Astrocyte (in vitro differentiated cells and primary cell): Measurements from ENCODE around the gene IL21R. TPM values are rescaled to one million over a fixed set of nuclear protein-coding genes. Genes with fewer than 3 reads are reported as not detected.

ENCODE experiments used
- DNase-seq: peaks from one replicate; pipeline ENCODE4 v3.0.0-alpha.2; 2010; ENCODE audit warnings: low read depth
- FAIRE-seq: peaks from 2 replicates; lab custom pipeline; 2011; peaks lifted over from hg19 to GRCh38; lab: Jason Lieb, UNC
- H2AFZ ChIP-seq: 2 replicates; pipeline ENCODE4 v1.6.0; 2012; ENCODE audit warnings: low read depth, low read length, inconsistent platforms
- H3K27ac ChIP-seq: 2 replicates; pipeline ENCODE4 v1.5.1; 2011; ENCODE audit warnings: low read depth, low read length, inconsistent platforms
- H3K27me3 ChIP-seq: 2 replicates; pipeline ENCODE4 v1.6.0; 2011; ENCODE audit warnings: low read length, inconsistent platforms; ENCODE audit not compliant: insufficient read depth
- H3K36me3 ChIP-seq: 2 replicates; pipeline ENCODE4 v1.5.1; 2011; ENCODE audit warnings: low read length, inconsistent platforms; ENCODE audit not compliant: insufficient read depth
- H3K4me1 ChIP-seq: 2 replicates; pipeline ENCODE4 v1.5.1; 2011; ENCODE audit warnings: low read length, inconsistent platforms; ENCODE audit not compliant: insufficient read depth
- H3K4me2 ChIP-seq: 2 replicates; pipeline ENCODE4 v1.6.0; 2012; ENCODE audit warnings: low read length, inconsistent platforms
- H3K4me3 ChIP-seq: 2 replicates; pipeline ENCODE4 v1.5.1; 2011; ENCODE audit warnings: low read depth, mild to moderate bottlenecking, low read length, inconsistent platforms; ENCODE audit not compliant: insufficient read depth
- H3K79me2 ChIP-seq: 2 replicates; pipeline ENCODE4 v1.6.0; 2012; ENCODE audit warnings: mild to moderate bottlenecking, low read length, inconsistent platforms; ENCODE audit not compliant: insufficient read depth
- H3K9ac ChIP-seq: 2 replicates; pipeline ENCODE4 v1.6.0; 2012; ENCODE audit warnings: mild to moderate bottlenecking, low read length, inconsistent platforms
- H3K9me3 ChIP-seq: 2 replicates; pipeline ENCODE4 v1.5.1; 2012; ENCODE audit warnings: low read depth, mild to moderate bottlenecking, low read length, inconsistent platforms; ENCODE audit not compliant: insufficient read depth
- H4K20me1 ChIP-seq: 2 replicates; pipeline ENCODE4 v1.6.0; 2012; ENCODE audit warnings: low read length, inconsistent platforms; ENCODE audit not compliant: insufficient read depth
- H3K27ac Mint-ChIP-seq: one replicate; pipeline ENCODE4 v1.8.0; 2021; ENCODE audit warnings: mild to moderate bottlenecking, mixed read lengths; ENCODE audit not compliant: unreplicated experiment
- H3K27me3 Mint-ChIP-seq: one replicate; pipeline ENCODE4 v1.8.0; 2021; ENCODE audit warnings: low read depth, mixed read lengths; ENCODE audit not compliant: unreplicated experiment
- H3K36me3 Mint-ChIP-seq: one replicate; pipeline ENCODE4 v1.8.0; 2021; ENCODE audit warnings: low read depth, mixed read lengths; ENCODE audit not compliant: unreplicated experiment
- H3K4me1 Mint-ChIP-seq: one replicate; pipeline ENCODE4 v1.8.0; 2021; ENCODE audit warnings: low read depth, mixed read lengths; ENCODE audit not compliant: unreplicated experiment
- H3K4me3 Mint-ChIP-seq: one replicate; pipeline ENCODE4 v1.8.0; 2021; ENCODE audit warnings: mild to moderate bottlenecking, moderate library complexity, mixed read lengths; ENCODE audit not compliant: unreplicated experiment
- H3K9me3 Mint-ChIP-seq: one replicate; pipeline ENCODE4 v1.8.0; 2021; ENCODE audit warnings: mild to moderate bottlenecking, mixed read lengths; ENCODE audit not compliant: unreplicated experiment
- CTCF ChIP-seq: IDR thresholded peaks from 2 replicates; pipeline ENCODE4 v1.5.1; 2011; ENCODE audit warnings: low read depth, mild to moderate bottlenecking, inconsistent platforms, low read length, moderate library complexity; ENCODE audit not compliant: insufficient read depth
- EZH2 ChIP-seq: IDR thresholded peaks from 2 replicates; pipeline ENCODE4 v1.6.1; 2012; ENCODE audit warnings: mild to moderate bottlenecking, low read length, inconsistent platforms; ENCODE audit not compliant: insufficient read depth
- total RNA-seq: library from RNA; stranded (reverse); gene quantifications from 2 replicates; pipeline ENCODE4 v1.2.1, GENCODE V29; 2021

The IL21R gene
- total RNA-seq, 1 donor from 2014 or later = 1.8 TPM

- Mint-ChIP-seq H3K4me3 (no peak overlapping the region), H3K27ac (no peak overlapping the region), H3K4me1 (peaks cover 8% of the 10 kb centered on the region), H3K27me3 (no peaks in the 10 kb centered on the region), H3K36me3 (no peaks in the 10 kb centered on the region), H3K9me3 (no peaks in the 10 kb centered on the region)
- no peak for TF ChIP-seq CTCF
- TF ChIP-seq EZH2 = no peak
- Histone ChIP-seq H3K27ac (no peak overlapping the region), H4K20me1 (no peaks in the 10 kb centered on the region), H3K4me3 (no peak overlapping the region), H3K4me2 (no peak overlapping the region), H3K79me2 (no peaks in the 10 kb centered on the region), H2AFZ (no peak overlapping the region), H3K9ac (no peak overlapping the region), H3K9me3 (no peaks in the 10 kb centered on the region), H3K36me3 (no peaks in the 10 kb centered on the region), H3K4me1 (peaks cover 21% of the 10 kb centered on the region), H3K27me3 (no peaks in the 10 kb centered on the region)
- FAIRE-seq = no peak
- no peak for DNase-seq
These were observed 2.0 kb upstream of the IL21R start for GRCh38 chr16:27399969-27400368.

GRCh38 chr16:27400751-27401620 lies 988 bp upstream of the IL21R start:
- peak overlapping the region; percentile 60 for H3K9ac ChIP-seq
- no peak overlapping the region for H3K4me3 ChIP-seq
- peak; percentile 69 for FAIRE-seq
- no peaks in the 10 kb centered on the region for H3K36me3 Mint-ChIP-seq
- H3K4me3 Mint-ChIP-seq = no peak overlapping the region
- H3K4me1 Mint-ChIP-seq = peaks cover 9% of the 10 kb centered on the region
- no peaks in the 10 kb centered on the region for H3K79me2 ChIP-seq
- H3K9me3 ChIP-seq = no peaks in the 10 kb centered on the region
- H3K9me3 Mint-ChIP-seq = no peaks in the 10 kb centered on the region
- DNase-seq = peak; percentile 70
- H3K36me3 ChIP-seq = no peaks in the 10 kb centered on the region
- H2AFZ ChIP-seq = no peak overlapping the region
- no peaks in the 10 kb centered on the region for H3K27me3 Mint-ChIP-seq
- peaks cover 21% of the 10 kb centered on the region for H3K4me1 ChIP-seq
- no peak for TF ChIP-seq CTCF
- TF ChIP-seq EZH2 = no peak
- H4K20me1 ChIP-seq = no peaks in the 10 kb centered on the region
- peak overlapping the region; percentile 29 for H3K27ac Mint-ChIP-seq
- no peaks in the 10 kb centered on the region for H3K27me3 ChIP-seq
- peak overlapping the region; percentile 71 for H3K4me2 ChIP-seq
- H3K27ac ChIP-seq = peak overlapping the region; percentile 22

GRCh38 chr16:27402569-27402963 lies 592 bp downstream of the IL21R start:
- H2AFZ ChIP-seq = no peak overlapping the region
- no peaks in the 10 kb centered on the region for H3K27me3 ChIP-seq
- no peaks in the 10 kb centered on the region for H3K9me3 Mint-ChIP-seq
- DNase-seq (no peak), FAIRE-seq (no peak)
- no peaks in the 10 kb centered on the region for H4K20me1 ChIP-seq
- no peaks in the 10 kb centered on the region for H3K79me2 ChIP-seq
- H3K4me1 Mint-ChIP-seq = peaks cover 22% of the 10 kb centered on the region
- peak overlapping the region; percentile 71 for H3K4me2 ChIP-seq
- H3K4me1 ChIP-seq = peaks cover 21% of the 10 kb centered on the region
- H3K9ac ChIP-seq = peak overlapping the region; percentile 56
- H3K4me3 ChIP-seq = no peak overlapping the region
- no peaks in the 10 kb centered on the region for H3K36me3 ChIP-seq
- TF ChIP-seq CTCF (no peak), EZH2 (no peak)
- H3K27ac ChIP-seq = peak overlapping the region; percentile 4
- no peaks in the 10 kb centered on the region for H3K36me3 Mint-ChIP-seq
- H3K27me3 Mint-ChIP-seq = no peaks in the 10 kb centered on the region
- H3K27ac Mint-ChIP-seq = peak overlapping the region; percentile 12
- no peaks in the 10 kb centered on the region for H3K9me3 ChIP-seq
- H3K4me3 Mint-ChIP-seq = no peak overlapping the region
